ENCODE measurements around the gene SRGAP1. TPM values are rescaled to one million over a fixed set of nuclear protein-coding genes. Genes with fewer than 3 reads are reported as not detected.

Gene SRGAP1
- total and polyA plus RNA-seq, 2 of the 8 experiments (the other 6 are each of a cell fraction or from before 2014, with no cell fraction given), result 3.2 to 7.3 TPM

- no peak overlapping the region for H2BK5ac ChIP-seq (ENCODE audit: low read depth, low read length)
- no peaks in the 10 kb centered on the region for H4K20me1 ChIP-seq (replicated peaks in 1 of 2; ENCODE audit: control insufficient read depth in 1 of 2, insufficient read depth in 2 of 2, low read length in 2 of 2)
- H2BK12ac ChIP-seq (ENCODE audit: low read depth, low read length), result no peak overlapping the region
- no peaks in the 10 kb centered on the region for H3K27me3 ChIP-seq (replicated peaks in 1 of 4; ENCODE audit: control insufficient read depth in 3 of 4, extremely low read depth in 1 of 4, insufficient read depth in 3 of 4, low read length in 3 of 4)
- no peaks in the 10 kb centered on the region for H3K79me1 ChIP-seq (ENCODE audit: low read depth, low read length)
- no peak overlapping the region for H3K4me2 ChIP-seq (ENCODE audit: insufficient read depth in 1 of 2, low read depth in 2 of 2, low read length in 2 of 2)
- ChIA-PET CTCF (ENCODE audit: partially characterized antibody) (interaction anchor here (1.4 kb wide), 1 partner anchor 11 kb away, joined by 3 read pairs; no protein-coding TSS in a partner anchor), POLR2A (ENCODE audit: partially characterized antibody) (interaction anchor here (1.0 kb wide), 1 partner anchor 350 kb away, joined by 3 read pairs; no protein-coding TSS in a partner anchor)
- no peak overlapping the region for H2AK5ac ChIP-seq (ENCODE audit: low read depth, low read length)
- H3K14ac ChIP-seq (ENCODE audit: insufficient read length), result no peak overlapping the region
- H3K79me2 ChIP-seq (ENCODE audit: control insufficient read depth in 1 of 2, insufficient read depth in 2 of 2, low read length in 2 of 2), result no peaks in the 10 kb centered on the region
- no peak overlapping the region for H4K91ac ChIP-seq (replicated peaks; ENCODE audit: insufficient read length, low read length)
- no peak overlapping the region for H4K5ac ChIP-seq (ENCODE audit: insufficient read length, low read depth, low read length)
- H3K4ac ChIP-seq (replicated peaks; ENCODE audit: insufficient read length, low read depth, low read length), result no peak overlapping the region
- no peak overlapping the region for H3K23ac ChIP-seq (ENCODE audit: insufficient read length)
- H3K27ac ChIP-seq (ENCODE audit: low read depth, low read length), result no peak overlapping the region
- H2BK20ac ChIP-seq (ENCODE audit: low read length), result no peak overlapping the region
- no peak overlapping the region for H2BK120ac ChIP-seq (replicated peaks; ENCODE audit: low read depth, low read length)
- no peak overlapping the region for H2AFZ ChIP-seq (ENCODE audit: low read length)
- H3K9ac ChIP-seq (replicated peaks in 1 of 4; ENCODE audit: extremely low read depth in 1 of 4, low read depth in 3 of 4, low read length in 3 of 4), result no peak overlapping the region
- H4K8ac ChIP-seq (ENCODE audit: extremely low read depth, insufficient read depth, low read length), result no peak overlapping the region
- DNase-seq (ENCODE audit: low read depth in 1 of 2, low spot score in 2 of 2) (no peak), FAIRE-seq (no peak)
- no peaks in the 10 kb centered on the region for H3K4me1 ChIP-seq (replicated peaks in 1 of 4; ENCODE audit: control insufficient read depth in 3 of 4, insufficient read depth in 4 of 4, low read length in 3 of 4)
- H3K9me3 ChIP-seq (ENCODE audit: insufficient read depth in 2 of 2, low read depth in 1 of 2, low read length in 1 of 2), result no peaks in the 10 kb centered on the region
- H3K4me3 ChIP-seq (ENCODE audit: extremely low read depth in 1 of 4, insufficient read depth in 2 of 4, low read depth in 3 of 4, low read length in 4 of 4), result no peak overlapping the region
- no peak overlapping the region for H2BK15ac ChIP-seq (ENCODE audit: low read length)
- H3K56ac ChIP-seq (replicated peaks; ENCODE audit: insufficient read length, low read depth, low read length), result no peak overlapping the region
- no peak overlapping the region for H3K18ac ChIP-seq (ENCODE audit: extremely low read depth, low read length)
- WGBS, 2 experiments (ENCODE audit: extremely low coverage in 1 of 2, insufficient coverage in 1 of 2, insufficient read length in 1 of 2, insufficient replicate concordance in 2 of 2, low coverage in 1 of 2, low lambda C conversion rate in 2 of 2, missing lambda C conversion rate in 1 of 2), result 93% methylated on average over 6 of the region's 6 CpGs; no CpG with 5 or more reads in 1 of the 2 experiments
- no peaks in the 10 kb centered on the region for H3K23me2 ChIP-seq (ENCODE audit: low read depth, low read length)
- H3K36me3 ChIP-seq (ENCODE audit: control insufficient read depth in 2 of 4, insufficient read depth in 4 of 4, low read length in 3 of 4), result peaks cover 0 to 10% (median 6%) of the 10 kb centered on the region in 4 experiments; a peak in 4 of 8 replicates
- TF ChIP-seq RXRA (IDR thresholded peaks at IDR 0.05; ENCODE audit: insufficient read depth, low read depth, low read length) (no peak), ASH2L (IDR thresholded peaks at IDR 0.05; ENCODE audit: low read length) (no peak), RBBP5 (IDR thresholded peaks at IDR 0.05; ENCODE audit: borderline replicate concordance, low read depth, low read length) (no peak), TCF12 (IDR thresholded peaks at IDR 0.05; ENCODE audit: low read depth, low read length) (no peak), RFX5 (IDR thresholded peaks at IDR 0.05; ENCODE audit: borderline replicate concordance, low read depth, low read length) (no peak), CTBP2 (IDR thresholded peaks at IDR 0.05; ENCODE audit: borderline replicate concordance, insufficient read depth, insufficient read length, low read length) (no peak), CHD1 (IDR thresholded peaks at IDR 0.05; ENCODE audit: low read depth, low read length) (no peak), EZH2 (IDR thresholded peaks at IDR 0.05; ENCODE audit: low read depth, low read length, severe bottlenecking) (no peak), TAF7 (optimal IDR thresholded peaks at IDR 0.05; ENCODE audit: borderline replicate concordance, low read depth, low read length) (no peak), CHD2 (IDR thresholded peaks at IDR 0.05; ENCODE audit: low read length) (no peak), NANOG (IDR thresholded peaks at IDR 0.05; ENCODE audit: insufficient read depth, low read depth, low read length, poor library complexity, severe bottlenecking) (no peak)
- TF ChIP-seq, protein P1, sequence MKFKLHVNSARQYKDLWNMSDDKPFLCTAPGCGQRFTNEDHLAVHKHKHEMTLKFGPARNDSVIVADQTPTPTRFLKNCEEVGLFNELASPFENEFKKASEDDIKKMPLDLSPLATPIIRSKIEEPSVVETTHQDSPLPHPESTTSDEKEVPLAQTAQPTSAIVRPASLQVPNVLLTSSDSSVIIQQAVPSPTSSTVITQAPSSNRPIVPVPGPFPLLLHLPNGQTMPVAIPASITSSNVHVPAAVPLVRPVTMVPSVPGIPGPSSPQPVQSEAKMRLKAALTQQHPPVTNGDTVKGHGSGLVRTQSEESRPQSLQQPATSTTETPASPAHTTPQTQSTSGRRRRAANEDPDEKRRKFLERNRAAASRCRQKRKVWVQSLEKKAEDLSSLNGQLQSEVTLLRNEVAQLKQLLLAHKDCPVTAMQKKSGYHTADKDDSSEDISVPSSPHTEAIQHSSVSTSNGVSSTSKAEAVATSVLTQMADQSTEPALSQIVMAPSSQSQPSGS (IDR thresholded peaks at IDR 0.05; ENCODE audit: low read length), result no peak
Measured at GRCh38 chr12:64193931-64194330, 349.4 kb downstream of the SRGAP1 start.
